Measurements from ENCODE around the gene PAX6. TPM values are rescaled to one million over a fixed set of nuclear protein-coding genes. Genes with fewer than 3 reads are reported as not detected.

PAX6 gene
- 1.1 to 2.0 TPM (median 1.6 TPM) in 5 replicates for total RNA-seq (2022; extraction: Qiagen RNA extraction; ENCODE audit: low read depth)

DNA sequence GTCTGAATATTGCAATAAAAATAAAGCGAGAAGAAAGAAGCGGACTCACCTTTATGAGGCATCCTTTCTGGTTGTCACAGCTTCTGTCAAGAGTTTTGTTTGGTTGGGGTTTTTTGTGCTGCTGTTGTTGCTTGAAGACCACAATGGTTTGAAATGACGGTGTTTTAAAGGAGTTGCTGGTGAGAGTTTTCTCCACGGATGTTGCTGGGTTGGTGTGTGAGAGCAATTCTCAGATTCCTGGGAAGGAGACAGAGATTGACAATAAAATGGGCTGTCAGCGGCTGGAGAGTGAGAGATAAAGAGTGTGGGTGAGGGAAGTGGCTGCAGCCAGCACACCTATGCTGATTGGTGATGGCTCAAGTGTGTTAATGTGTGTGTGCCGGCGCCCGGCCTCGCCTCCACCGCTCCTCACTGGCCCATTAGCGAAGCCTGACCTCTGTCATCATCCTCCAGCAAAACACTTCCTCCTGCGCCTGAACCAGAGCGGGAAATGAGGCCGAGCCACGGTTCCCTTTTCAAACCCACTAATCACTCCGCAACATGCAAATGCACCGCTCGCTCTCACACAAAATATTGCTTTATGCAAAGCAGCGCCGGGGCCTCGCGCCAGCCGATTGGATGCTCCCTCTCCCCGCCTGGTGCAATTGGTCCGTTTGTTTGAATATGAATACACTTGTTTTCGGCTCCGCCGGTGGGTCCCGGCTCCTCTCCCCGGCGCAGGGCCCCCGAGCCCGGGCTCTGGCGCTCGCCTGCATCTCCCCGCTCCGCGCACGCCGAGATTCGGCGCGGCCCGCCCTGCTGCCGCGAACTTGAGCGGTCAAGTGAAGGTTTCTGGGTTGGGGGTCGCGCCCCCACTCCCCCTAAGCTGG lies at the start of gene PAX6:
Gene PAX6, minus strand, starts transcription at position 544 of the 869 bp plus-strand sequence. CDS start 4,911 bp downstream, outside the sequence.

